Endodermal cell (in vitro differentiated cells): Measurements from ENCODE around the gene ABCD3. TPM values are rescaled to one million over a fixed set of nuclear protein-coding genes. Genes with fewer than 3 reads are reported as not detected.

ENCODE experiments used
- DNase-seq: peaks from one replicate; pipeline ENCODE4 v3.0.0-alpha.2; 2017
- H3K27ac ChIP-seq: 2 replicates; pipeline ENCODE4 v1.5.1; 2013; ENCODE audit warnings: mild to moderate bottlenecking, low read depth, low read length, moderate library complexity
- H3K27me3 ChIP-seq: 2 replicates; pipeline ENCODE4 v1.6.1; 2013; ENCODE audit warnings: mild to moderate bottlenecking, low read length, moderate library complexity; ENCODE audit not compliant: insufficient read depth, control insufficient read depth, poor library complexity, severe bottlenecking
- H3K36me3 ChIP-seq: 2 replicates; pipeline ENCODE4 v1.7.0; 2013; ENCODE audit warnings: mild to moderate bottlenecking, low read length, moderate library complexity; ENCODE audit not compliant: control insufficient read depth, insufficient read depth
- H3K4me1 ChIP-seq: one replicate; pipeline ENCODE4 v1.7.0; 2013; ENCODE audit warnings: low read length; ENCODE audit not compliant: control insufficient read depth, insufficient read depth
- H3K4me3 ChIP-seq: 2 replicates; pipeline ENCODE4 v1.5.1; 2013; ENCODE audit warnings: mild to moderate bottlenecking, low read length, moderate library complexity
- H3K9ac ChIP-seq: 2 replicates; pipeline ENCODE4 v1.6.1; 2013; ENCODE audit warnings: mild to moderate bottlenecking, low read length, moderate library complexity; ENCODE audit not compliant: poor library complexity, severe bottlenecking; ENCODE audit errors: extremely low read depth
- H3K9me3 ChIP-seq: 2 replicates; pipeline ENCODE4 v1.6.1; 2013; ENCODE audit warnings: mild to moderate bottlenecking, low read length, moderate library complexity; ENCODE audit not compliant: control insufficient read depth
- H3K27ac Mint-ChIP-seq: 2 replicates; pipeline ENCODE4 v1.8.0; 2020; ENCODE audit warnings: mixed read lengths
- H3K27me3 Mint-ChIP-seq: 2 replicates; pipeline ENCODE4 v1.8.0; 2021; ENCODE audit warnings: mild to moderate bottlenecking, mixed read lengths; ENCODE audit not compliant: insufficient read depth
- H3K36me3 Mint-ChIP-seq: 2 replicates; pipeline ENCODE4 v1.8.0; 2020; ENCODE audit warnings: low read depth, mixed read lengths
- H3K4me1 Mint-ChIP-seq: 2 replicates; pipeline ENCODE4 v1.8.0; 2020; ENCODE audit warnings: mixed read lengths
- H3K4me3 Mint-ChIP-seq: 2 replicates; pipeline ENCODE4 v1.8.0; 2020; ENCODE audit warnings: mild to moderate bottlenecking, moderate library complexity, mixed read lengths
- H3K9me3 Mint-ChIP-seq: 2 replicates; pipeline ENCODE4 v1.8.0; 2020; ENCODE audit warnings: mild to moderate bottlenecking, mixed read lengths
- WGBS, 2 experiments: methylation state at CpG; one replicate each; pipeline versions ENCODE4 v1.1.5 to v1.1.7; 2013; ENCODE audit warnings: missing lambda C conversion rate in 2 of 2, mixed read lengths in 1 of 2; ENCODE audit not compliant: insufficient coverage in 1 of 2, insufficient read length in 1 of 2; 5-methylcytosine and 5-hydroxymethylcytosine counted together
- total RNA-seq, 2 donors: library from RNA; stranded (reverse); fragmentation: NEBNext Ultra II Directional in 1 of 2; extraction: Animal tissue kit (Norgen Biotek cat#: 25700) in 1 of 2; gene quantifications; 2 replicates in 1 of 2; 3 replicates in 1 of 2; pipeline ENCODE4 v1.2.1, GENCODE V29; 2021
- TF ChIP-seq, protein P1 (sequence below): fragments of 200-600 bp; sonication (generic); conservative IDR thresholded peaks from 2 replicates; pipeline ENCODE4 v1.5.0; 2021; ENCODE audit warnings: antibody characterized with exemption, mild to moderate bottlenecking

The ABCD3 gene
- total RNA-seq, 2 donors from 2014 or later, result 28.1 to 33.3 TPM

DNA sequence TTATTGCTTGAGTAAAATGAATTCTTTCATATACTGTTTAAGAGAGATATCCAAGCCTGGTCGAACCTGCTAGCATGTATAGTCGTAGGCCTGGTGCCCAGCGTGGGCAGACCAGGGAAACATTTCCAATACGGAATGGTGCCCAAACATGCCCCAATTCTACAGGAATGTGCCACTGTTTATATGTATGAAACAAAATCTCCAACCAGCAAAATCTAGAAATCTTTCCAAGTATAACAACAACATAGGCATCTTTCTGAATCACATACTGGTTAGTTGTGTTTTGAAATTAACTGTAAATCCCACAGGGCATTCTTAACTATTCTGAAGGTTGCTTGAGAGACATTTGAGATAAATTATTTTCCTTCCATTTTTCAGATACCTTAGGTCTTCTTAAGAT lies 17.0 kb upstream of the ABCD3 start:
- Histone ChIP-seq H3K4me1 (no peaks in the 10 kb centered on the region), H3K9ac (no peak overlapping the region), H3K27me3 (no peaks in the 10 kb centered on the region), H3K4me3 (no peak overlapping the region), H3K9me3 (no peaks in the 10 kb centered on the region), H3K27ac (no peak overlapping the region), H3K36me3 (no peaks in the 10 kb centered on the region)
- Mint-ChIP-seq H3K27me3 (no peaks in the 10 kb centered on the region), H3K27ac (no peak overlapping the region), H3K4me3 (no peak overlapping the region), H3K4me1 (peaks cover under 1% of the 10 kb centered on the region), H3K9me3 (no peaks in the 10 kb centered on the region), H3K36me3 (no peaks in the 10 kb centered on the region)
- DNase-seq, result no peak
- 99 to 100% methylated on average over 2 to 4 of the region's 4 CpGs for WGBS, 2 experiments
- TF ChIP-seq, protein P1, sequence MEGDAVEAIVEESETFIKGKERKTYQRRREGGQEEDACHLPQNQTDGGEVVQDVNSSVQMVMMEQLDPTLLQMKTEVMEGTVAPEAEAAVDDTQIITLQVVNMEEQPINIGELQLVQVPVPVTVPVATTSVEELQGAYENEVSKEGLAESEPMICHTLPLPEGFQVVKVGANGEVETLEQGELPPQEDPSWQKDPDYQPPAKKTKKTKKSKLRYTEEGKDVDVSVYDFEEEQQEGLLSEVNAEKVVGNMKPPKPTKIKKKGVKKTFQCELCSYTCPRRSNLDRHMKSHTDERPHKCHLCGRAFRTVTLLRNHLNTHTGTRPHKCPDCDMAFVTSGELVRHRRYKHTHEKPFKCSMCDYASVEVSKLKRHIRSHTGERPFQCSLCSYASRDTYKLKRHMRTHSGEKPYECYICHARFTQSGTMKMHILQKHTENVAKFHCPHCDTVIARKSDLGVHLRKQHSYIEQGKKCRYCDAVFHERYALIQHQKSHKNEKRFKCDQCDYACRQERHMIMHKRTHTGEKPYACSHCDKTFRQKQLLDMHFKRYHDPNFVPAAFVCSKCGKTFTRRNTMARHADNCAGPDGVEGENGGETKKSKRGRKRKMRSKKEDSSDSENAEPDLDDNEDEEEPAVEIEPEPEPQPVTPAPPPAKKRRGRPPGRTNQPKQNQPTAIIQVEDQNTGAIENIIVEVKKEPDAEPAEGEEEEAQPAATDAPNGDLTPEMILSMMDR, result no peak

DNA sequence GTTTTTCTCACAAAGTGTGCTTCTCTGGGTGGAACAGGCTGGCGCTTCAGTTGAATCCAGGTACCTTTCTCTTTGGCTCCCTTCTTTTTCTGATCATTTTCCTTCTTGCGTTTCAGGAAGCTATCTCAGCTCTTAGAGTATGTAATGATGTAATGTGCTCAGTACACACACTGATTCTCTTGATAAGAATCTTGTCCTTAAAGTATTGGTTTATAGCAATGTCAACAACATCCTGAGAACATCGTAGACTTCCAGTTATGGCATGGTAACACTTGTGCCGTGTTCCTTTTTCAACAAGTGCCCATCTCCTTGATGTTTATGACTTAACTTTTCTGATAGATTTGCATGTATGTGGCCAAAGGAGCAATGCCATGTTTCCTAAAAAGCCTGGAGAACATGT lies 11.7 kb upstream of the ABCD3 start:
- H3K4me3 Mint-ChIP-seq, result no peak overlapping the region
- H3K9me3 Mint-ChIP-seq, result no peaks in the 10 kb centered on the region
- TF ChIP-seq, protein P1, result no peak
- no peak for DNase-seq
- H3K9me3 ChIP-seq, result no peaks in the 10 kb centered on the region
- 89 to 94% methylated on average over 2 to 3 of the region's 4 CpGs for WGBS, 2 experiments
- H3K4me1 ChIP-seq, result no peaks in the 10 kb centered on the region
- H3K4me3 ChIP-seq, result no peak overlapping the region
- no peaks in the 10 kb centered on the region for H3K4me1 Mint-ChIP-seq
- peaks cover 5% of the 10 kb centered on the region for H3K27me3 Mint-ChIP-seq
- H3K27ac Mint-ChIP-seq, result no peak overlapping the region
- no peaks in the 10 kb centered on the region for H3K36me3 Mint-ChIP-seq
- H3K27ac ChIP-seq, result no peak overlapping the region
- no peaks in the 10 kb centered on the region for H3K27me3 ChIP-seq
- no peak overlapping the region for H3K9ac ChIP-seq
- H3K36me3 ChIP-seq, result no peaks in the 10 kb centered on the region

DNA sequence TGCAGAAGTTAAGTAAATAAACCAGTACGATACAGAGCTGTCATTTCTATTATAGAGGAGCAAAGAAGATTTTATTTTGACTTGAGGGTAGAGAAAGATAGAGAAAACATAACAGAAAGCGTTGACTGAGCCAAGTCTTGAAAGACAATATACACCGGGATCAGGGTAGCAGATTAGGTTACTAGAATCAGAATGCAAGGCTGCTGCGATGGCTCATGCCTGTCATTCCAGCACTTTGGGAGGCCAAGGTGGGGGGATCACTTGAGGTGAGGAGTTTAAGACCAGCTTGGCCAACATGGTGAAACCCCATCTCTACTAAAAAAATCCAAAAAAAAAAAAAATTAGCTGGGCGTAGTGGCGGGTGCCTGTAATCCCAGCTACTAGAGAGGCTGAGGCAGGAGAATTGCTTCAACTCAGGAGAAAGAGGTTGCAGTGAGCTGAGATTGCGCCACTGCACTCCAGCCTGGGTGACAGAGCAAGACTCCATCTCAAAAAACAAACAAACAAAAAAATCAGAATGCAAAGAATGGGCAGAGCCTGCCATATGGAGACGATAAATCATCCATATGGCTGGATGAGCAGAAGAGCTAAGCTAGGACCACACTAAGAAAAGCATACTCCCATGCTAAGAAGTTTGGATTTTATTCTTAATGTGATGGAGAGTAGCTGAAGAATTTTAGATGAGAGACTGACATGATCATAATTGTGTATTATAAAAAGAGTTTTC lies 9.9 kb upstream of the ABCD3 start:
- Histone ChIP-seq H3K4me1 (no peaks in the 10 kb centered on the region), H3K27me3 (no peaks in the 10 kb centered on the region), H3K4me3 (no peak overlapping the region), H3K36me3 (no peaks in the 10 kb centered on the region), H3K9ac (no peak overlapping the region), H3K27ac (no peak overlapping the region), H3K9me3 (no peaks in the 10 kb centered on the region)
- WGBS, 2 experiments, result 59 to 81% methylated on average over 3 to 8 of the region's 8 CpGs
- no peak for DNase-seq
- Mint-ChIP-seq H3K4me1 (no peaks in the 10 kb centered on the region), H3K36me3 (no peaks in the 10 kb centered on the region), H3K9me3 (no peaks in the 10 kb centered on the region), H3K4me3 (no peak overlapping the region), H3K27me3 (peaks cover 5% of the 10 kb centered on the region), H3K27ac (no peak overlapping the region)
- TF ChIP-seq, protein P1, result no peak
